AG09309 (cell line): ENCODE data around the gene CATSPER1.

ENCODE experiments used
- DNase-seq: peaks from one replicate; pipeline ENCODE4 v3.0.0-alpha.2; 2010; ENCODE audit warnings: low read depth
- H3K4me3 ChIP-seq: 2 replicates; pipeline ENCODE4 v1.5.1; 2011; ENCODE audit warnings: mild to moderate bottlenecking, low read depth, low read length, moderate library complexity; ENCODE audit not compliant: control insufficient read depth
- TF ChIP-seq, protein P1 (sequence below): IDR thresholded peaks from 2 replicates; pipeline ENCODE4 v1.5.1; 2011; ENCODE audit warnings: mild to moderate bottlenecking, low read depth, low read length, inconsistent platforms; ENCODE audit not compliant: insufficient read depth, control insufficient read depth; ENCODE audit errors: missing control alignments

The CATSPER1 gene

DNA sequence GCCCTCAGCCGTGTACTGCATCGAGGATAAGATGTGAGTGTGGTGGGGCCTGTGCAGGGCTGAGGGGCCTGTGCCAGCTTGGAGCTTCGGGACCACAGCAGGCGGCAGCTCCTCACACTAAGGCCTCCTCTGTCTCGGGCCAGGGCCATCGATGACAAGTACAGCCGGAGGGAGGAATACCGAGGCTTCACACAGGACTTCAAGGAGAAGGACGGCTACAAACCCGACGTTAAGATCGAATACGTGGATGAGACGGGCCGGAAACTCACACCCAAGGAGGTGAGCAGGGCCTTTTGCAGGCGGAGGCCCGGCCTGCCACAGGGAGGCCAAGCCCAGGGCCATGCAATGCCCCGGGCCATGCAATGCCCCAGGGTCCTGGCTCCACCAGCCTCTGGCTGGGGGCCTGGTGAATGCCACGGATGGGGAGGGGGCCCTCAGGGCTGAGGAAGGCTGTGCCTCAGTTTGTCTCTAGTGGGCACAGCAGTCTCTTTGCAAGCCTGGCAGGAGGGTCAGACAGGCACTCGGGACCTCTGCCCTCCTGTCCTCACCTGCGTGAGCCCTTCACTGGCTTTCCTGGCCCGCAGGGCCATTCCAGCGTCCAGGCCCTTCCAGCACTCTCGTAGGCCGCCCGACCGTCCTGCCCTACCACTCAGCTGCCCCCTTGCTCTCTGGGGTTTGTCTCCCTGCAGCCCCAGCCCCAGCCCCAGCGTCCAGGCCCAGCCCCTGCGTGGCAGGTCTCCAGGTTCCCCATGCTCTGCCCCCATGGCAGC, 48.5 kb downstream of the CATSPER1 start:
- no peak for DNase-seq
- H3K4me3 ChIP-seq: no peak overlapping the region
- TF ChIP-seq, protein P1, sequence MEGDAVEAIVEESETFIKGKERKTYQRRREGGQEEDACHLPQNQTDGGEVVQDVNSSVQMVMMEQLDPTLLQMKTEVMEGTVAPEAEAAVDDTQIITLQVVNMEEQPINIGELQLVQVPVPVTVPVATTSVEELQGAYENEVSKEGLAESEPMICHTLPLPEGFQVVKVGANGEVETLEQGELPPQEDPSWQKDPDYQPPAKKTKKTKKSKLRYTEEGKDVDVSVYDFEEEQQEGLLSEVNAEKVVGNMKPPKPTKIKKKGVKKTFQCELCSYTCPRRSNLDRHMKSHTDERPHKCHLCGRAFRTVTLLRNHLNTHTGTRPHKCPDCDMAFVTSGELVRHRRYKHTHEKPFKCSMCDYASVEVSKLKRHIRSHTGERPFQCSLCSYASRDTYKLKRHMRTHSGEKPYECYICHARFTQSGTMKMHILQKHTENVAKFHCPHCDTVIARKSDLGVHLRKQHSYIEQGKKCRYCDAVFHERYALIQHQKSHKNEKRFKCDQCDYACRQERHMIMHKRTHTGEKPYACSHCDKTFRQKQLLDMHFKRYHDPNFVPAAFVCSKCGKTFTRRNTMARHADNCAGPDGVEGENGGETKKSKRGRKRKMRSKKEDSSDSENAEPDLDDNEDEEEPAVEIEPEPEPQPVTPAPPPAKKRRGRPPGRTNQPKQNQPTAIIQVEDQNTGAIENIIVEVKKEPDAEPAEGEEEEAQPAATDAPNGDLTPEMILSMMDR: no peak

DNA sequence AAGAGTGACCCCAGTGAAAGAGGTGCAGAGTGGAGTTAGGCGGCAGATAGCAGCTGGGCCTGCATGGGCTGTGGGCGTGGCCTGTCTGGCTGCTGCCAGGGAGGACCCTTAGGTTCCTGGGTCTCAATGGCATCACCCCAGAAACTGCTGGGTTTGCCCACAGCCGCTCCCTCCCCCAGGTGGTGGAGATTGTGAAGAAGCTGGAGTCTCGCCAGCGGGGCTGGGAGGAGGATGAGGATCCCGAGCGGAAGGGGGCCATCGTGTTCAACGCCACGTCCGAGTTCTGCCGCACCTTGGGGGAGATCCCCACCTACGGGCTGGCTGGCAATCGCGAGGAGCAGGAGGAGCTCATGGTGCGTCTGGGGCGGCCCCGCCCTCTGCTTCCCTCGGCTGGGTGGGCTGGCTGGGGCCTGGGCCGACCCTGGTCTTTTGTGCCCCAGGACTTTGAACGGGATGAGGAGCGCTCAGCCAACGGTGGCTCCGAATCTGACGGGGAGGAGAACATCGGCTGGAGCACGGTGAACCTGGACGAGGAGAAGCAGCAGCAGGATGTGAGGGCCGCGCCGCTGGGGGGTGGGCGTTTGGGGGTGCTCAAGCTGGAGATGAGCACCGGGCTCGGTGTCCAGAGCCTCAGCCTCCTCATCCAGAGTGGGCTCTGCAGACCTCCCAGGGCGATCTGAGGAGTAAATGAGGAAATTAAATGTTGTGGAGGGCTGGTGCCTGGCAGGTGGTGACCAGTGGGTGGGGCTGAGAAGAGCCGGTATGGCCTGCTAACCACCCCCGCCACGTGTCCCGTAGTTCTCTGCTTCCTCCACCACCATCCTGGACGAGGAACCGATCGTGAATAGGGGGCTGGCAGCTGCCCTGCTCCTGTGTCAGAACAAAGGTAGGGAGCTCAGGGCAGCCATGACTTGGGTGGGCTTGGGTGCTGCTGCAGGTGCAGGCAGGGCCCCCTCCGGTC, 49.8 kb downstream of the CATSPER1 start:
- TF ChIP-seq, protein P1: no peak
- DNase-seq: no peak
- H3K4me3 ChIP-seq: no peak overlapping the region

DNA sequence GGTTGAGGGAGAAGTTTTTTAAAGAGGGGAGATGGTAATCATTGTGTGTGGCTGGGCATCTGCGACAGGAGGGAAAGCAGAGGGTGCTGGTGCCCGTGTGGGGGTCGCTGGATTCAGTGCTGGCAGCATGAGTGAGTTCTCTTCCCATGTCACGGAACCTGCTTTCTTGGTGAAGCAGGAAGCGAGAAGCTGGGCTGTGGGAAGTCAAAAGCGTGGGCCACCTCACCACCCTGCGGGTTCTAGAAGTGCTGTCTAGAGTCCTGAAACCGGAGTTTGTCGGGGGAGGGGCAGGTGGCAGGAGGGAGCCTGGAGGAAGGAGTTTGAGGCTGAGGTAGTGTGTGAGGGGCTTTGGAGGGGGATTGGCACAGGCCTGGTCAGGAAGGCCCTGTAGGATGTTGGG, 50.5 kb downstream of the CATSPER1 start:
- no peak overlapping the region for H3K4me3 ChIP-seq
- no peak for DNase-seq
- TF ChIP-seq, protein P1: no peak

DNA sequence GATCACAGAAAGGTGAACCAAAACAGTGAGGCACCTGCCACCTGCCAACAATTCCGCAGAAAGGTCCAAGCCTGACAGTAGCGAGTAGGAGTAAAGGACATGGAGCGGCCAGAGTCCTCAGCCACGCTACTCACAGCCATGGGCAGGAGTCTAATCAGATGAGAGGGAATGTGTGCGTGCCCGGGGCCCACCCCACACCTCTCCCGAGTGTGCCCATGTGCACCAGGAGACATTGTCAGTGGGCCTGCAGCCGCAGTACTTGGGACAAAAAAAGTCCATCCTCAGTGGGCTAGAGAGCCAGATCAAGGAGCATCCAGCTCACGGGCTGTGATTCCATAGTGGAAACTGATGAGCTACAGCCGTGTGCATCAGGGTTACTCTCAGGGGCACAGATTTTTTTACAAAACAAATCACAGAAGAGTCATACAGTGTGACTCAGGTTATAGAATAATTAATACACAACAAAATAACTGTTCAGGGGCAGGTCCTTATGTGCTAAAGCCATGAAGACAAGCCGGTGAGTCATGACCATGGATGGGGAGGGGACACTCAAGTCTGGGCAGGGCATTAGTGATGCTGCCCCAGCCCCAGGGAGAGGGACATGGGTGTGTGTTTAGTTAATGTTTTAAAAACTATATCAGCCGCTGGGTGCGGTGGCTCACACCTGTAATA, 52.7 kb downstream of the CATSPER1 start:
- no peak for DNase-seq
- H3K4me3 ChIP-seq: no peak overlapping the region
- TF ChIP-seq, protein P1: no peak

DNA sequence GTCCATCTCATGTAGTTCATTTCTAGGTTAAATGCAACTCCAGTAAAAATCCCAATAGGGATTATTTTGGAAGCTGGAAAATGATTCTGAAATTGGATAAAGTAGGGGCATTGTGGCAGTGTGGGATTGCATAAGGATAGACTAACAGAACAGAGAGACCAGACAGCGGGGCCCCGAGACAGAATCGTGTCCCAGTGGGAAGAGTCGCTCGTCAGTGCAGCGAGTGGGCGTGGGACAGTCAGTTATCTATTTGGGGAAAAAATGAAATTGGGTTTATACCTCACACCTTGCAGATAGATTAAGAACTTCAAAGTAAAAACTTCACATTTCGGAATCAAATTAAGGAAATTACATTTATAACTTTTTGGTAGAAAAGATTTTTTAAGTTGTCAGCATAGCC, 54.2 kb downstream of the CATSPER1 start:
- TF ChIP-seq, protein P1: no peak
- DNase-seq: no peak
- H3K4me3 ChIP-seq: no peak overlapping the region
